ENCODE results near the gene LAMTOR5.

DNA sequence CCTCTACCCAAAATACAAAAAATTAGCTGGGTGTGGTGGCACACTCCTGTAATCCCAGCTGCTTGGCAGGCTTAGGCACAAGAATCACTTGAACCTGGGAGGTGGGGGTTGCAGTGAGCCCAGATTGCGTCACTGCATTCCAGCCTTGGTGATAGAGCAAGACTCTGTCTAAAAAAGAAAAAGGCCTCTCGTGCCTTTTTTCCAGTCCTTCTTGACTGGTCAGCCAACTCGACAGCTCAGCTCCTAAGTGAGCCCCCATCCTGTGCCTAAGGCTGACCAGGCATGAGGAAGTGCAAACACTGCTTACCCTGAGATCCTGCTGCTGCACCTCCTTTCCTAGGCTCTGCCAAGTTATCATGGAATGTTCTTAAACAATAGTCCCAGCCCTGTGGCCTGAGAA, 33.4 kb upstream of the LAMTOR5 start:
- TF ChIP-seq, protein P1, sequence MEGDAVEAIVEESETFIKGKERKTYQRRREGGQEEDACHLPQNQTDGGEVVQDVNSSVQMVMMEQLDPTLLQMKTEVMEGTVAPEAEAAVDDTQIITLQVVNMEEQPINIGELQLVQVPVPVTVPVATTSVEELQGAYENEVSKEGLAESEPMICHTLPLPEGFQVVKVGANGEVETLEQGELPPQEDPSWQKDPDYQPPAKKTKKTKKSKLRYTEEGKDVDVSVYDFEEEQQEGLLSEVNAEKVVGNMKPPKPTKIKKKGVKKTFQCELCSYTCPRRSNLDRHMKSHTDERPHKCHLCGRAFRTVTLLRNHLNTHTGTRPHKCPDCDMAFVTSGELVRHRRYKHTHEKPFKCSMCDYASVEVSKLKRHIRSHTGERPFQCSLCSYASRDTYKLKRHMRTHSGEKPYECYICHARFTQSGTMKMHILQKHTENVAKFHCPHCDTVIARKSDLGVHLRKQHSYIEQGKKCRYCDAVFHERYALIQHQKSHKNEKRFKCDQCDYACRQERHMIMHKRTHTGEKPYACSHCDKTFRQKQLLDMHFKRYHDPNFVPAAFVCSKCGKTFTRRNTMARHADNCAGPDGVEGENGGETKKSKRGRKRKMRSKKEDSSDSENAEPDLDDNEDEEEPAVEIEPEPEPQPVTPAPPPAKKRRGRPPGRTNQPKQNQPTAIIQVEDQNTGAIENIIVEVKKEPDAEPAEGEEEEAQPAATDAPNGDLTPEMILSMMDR (conservative IDR thresholded peaks at IDR 0.05; ENCODE audit: low read length): no peak
- TF ChIP-seq EZH2phosphoT487 (IDR thresholded peaks at IDR 0.05; ENCODE audit: borderline replicate concordance, low read depth, low read length): no peak
